ENCODE measurements around the gene MTG1. TPM values are rescaled to one million over a fixed set of nuclear protein-coding genes. Genes with fewer than 3 reads are reported as not detected.
"Not testable (repeated sequence)": the region's sequence is repeated elsewhere in the genome, so short reads cannot be mapped to it uniquely, and the experiment has no call there.

MTG1 gene
- total RNA-seq, 1 donor from 2014 or later = 90.5 TPM

GRCh38 chr10:133431888-133432613, 38.1 kb downstream of the MTG1 start:
- not testable (repeated sequence) for DNase-seq (ENCODE audit: low spot score in 2 of 2, unreplicated experiment in 2 of 2); H3K27ac Mint-ChIP-seq; H3K4me3 Mint-ChIP-seq; H3K4me1 Mint-ChIP-seq; H3K27me3 Mint-ChIP-seq (ENCODE audit: low read depth); H3K36me3 Mint-ChIP-seq
- peaks cover 20% of the 10 kb centered on the region for H3K9me3 Mint-ChIP-seq

DNA sequence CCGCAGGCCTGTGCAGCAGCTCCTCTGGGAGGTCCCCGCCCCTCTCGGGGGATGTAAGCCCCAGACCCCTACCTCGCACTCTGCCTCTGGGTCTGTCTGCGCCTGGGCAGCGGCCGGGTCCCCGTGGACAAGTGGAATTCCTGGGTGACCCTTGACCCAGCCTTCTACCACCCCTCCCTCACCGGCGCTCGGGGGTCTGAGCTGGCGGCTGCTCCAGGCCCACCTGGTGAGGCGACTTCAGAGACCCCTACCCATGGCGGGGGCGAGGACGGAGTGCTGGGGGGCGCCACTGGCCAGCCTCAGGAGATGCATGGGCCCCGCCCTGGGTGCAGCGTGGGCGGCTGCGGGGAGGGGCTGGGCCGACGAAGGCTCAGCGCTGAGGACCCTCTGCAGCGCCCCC, 38.8 kb downstream of the MTG1 start:
- not testable (repeated sequence) for H3K4me1 Mint-ChIP-seq; H3K27me3 Mint-ChIP-seq (ENCODE audit: low read depth); H3K36me3 Mint-ChIP-seq; DNase-seq (ENCODE audit: low spot score in 2 of 2, unreplicated experiment in 2 of 2); H3K27ac Mint-ChIP-seq; H3K4me3 Mint-ChIP-seq
- H3K9me3 Mint-ChIP-seq = peaks cover 25% of the 10 kb centered on the region

DNA sequence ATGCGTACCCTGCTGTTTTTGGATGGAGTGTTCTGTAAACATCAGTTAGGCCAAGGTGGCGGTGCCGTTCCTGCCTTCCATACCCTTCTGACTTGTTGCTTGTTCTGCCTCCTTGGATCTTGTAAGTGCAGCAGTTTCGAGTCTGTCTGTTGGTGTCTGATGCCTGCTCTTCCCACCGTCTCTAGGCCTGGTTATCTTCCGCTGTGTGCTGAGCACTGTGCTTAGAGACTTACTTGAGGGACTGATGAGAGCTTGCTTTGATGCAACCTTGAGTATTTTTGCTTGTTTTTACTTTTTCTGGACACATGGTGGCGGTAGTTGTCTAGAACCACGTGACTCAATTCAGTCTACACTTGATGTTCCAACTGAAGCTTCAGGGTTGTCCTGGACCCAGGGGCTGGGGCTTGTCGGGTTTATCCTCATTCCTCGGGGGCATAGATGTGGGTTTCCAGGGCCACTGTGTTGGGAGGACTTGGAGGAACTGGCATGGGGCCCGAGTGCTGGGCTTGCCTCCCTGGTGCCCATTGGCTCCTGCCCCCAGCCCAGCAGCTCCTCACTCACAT, 44.8 kb downstream of the MTG1 start:
- DNase-seq (ENCODE audit: low spot score in 2 of 2, unreplicated experiment in 2 of 2) = no peak
- no peak overlapping the region for H3K27ac Mint-ChIP-seq
- TF ChIP-seq, protein P1, sequence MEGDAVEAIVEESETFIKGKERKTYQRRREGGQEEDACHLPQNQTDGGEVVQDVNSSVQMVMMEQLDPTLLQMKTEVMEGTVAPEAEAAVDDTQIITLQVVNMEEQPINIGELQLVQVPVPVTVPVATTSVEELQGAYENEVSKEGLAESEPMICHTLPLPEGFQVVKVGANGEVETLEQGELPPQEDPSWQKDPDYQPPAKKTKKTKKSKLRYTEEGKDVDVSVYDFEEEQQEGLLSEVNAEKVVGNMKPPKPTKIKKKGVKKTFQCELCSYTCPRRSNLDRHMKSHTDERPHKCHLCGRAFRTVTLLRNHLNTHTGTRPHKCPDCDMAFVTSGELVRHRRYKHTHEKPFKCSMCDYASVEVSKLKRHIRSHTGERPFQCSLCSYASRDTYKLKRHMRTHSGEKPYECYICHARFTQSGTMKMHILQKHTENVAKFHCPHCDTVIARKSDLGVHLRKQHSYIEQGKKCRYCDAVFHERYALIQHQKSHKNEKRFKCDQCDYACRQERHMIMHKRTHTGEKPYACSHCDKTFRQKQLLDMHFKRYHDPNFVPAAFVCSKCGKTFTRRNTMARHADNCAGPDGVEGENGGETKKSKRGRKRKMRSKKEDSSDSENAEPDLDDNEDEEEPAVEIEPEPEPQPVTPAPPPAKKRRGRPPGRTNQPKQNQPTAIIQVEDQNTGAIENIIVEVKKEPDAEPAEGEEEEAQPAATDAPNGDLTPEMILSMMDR (IDR thresholded peaks at IDR 0.05; ENCODE audit: unreplicated experiment) = no peak
- H3K27me3 Mint-ChIP-seq (ENCODE audit: low read depth) = no peaks in the 10 kb centered on the region
- no peaks in the 10 kb centered on the region for H3K4me1 Mint-ChIP-seq
- peaks cover 12% of the 10 kb centered on the region for H3K36me3 Mint-ChIP-seq
- H3K4me3 Mint-ChIP-seq = no peak overlapping the region
- H3K9me3 Mint-ChIP-seq = peaks cover 40% of the 10 kb centered on the region

DNA sequence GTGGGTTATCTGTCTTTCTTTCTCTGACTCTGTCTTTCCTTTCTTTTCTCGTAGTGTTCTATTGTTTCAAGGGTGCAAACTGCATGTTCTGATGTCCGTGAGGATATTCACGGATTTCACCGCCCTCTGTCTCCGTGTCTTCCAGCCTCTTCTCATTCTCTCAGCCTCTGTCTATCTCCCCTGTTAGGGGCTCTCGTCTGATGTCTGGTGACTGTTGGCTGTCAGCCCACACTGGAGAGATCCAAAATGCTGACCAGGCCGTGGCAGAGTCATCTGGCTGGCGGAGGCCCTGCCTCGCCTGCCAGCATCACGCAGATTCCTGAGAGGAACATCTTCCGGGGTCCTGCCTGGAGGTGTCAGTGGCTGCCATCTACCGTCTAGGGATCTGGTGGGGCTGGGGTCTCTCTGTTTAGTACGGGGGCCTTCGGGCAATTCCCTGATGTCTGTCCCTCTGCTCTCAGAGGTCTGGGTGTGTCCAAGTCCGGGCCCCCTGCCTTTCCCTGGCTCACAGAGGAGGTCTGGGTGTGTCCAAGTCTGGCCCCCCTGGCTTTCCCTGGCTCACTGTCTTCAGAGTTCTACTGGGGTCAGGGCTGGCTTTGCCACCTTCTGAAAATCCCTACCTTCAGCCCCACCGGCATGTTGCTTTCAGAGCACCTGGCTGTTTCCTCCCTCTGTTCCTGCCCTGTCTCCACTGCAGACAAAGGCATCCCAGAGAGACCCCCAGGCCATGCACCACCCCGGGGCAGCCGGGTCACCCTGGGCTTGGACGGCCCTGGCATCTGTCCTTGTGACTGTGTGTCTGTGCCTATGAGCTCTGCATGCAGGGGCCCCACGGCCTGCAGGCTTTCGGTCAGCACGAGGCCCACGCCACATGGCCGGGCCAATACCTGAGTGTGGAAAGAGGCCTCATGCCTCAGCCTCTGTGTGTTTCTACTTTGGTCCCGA, 45.8 kb downstream of the MTG1 start:
- DNase-seq (ENCODE audit: low spot score in 2 of 2, unreplicated experiment in 2 of 2) = no peak
- TF ChIP-seq, protein P1 (IDR thresholded peaks at IDR 0.05; ENCODE audit: unreplicated experiment) = no peak
- Mint-ChIP-seq H3K27ac (no peak overlapping the region), H3K4me3 (no peak overlapping the region), H3K4me1 (no peaks in the 10 kb centered on the region), H3K9me3 (peaks cover 40% of the 10 kb centered on the region), H3K36me3 (peaks cover 12% of the 10 kb centered on the region), H3K27me3 (ENCODE audit: low read depth) (no peaks in the 10 kb centered on the region)

DNA sequence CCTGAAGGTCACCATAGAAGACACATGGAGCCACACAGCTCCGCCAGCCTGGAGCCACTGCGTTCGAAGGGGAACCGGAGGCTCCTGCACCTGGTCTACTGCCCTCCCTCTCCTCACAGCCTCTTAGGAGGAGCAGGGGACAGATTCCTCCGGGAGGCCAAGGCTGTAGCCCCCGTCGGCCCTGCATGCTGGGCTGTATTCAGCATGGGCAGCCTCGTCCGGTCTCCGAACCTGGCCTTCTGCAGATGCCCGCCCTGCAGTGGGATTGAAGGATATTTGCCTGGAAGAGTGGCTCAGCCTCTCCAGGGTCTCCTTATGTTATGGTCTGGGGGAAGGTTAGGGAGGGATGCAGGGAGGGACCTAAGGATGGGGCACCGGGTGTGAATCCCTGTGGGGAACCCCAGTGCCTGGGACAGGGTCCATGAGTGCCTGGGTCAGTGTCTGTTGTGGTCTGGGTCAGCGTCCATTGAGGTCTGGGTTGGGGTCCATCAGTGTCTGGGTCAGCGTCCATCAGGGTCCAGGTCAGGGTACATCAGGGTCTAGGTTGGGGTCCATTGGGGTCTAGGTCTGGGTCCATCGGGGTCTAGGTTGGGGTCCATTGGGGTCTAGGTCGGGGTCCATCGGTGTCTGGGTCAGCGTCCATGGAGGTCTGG, 46.8 kb downstream of the MTG1 start:
- TF ChIP-seq, protein P1 (IDR thresholded peaks at IDR 0.05; ENCODE audit: unreplicated experiment) = no peak
- Mint-ChIP-seq H3K4me3 (no peak overlapping the region), H3K27me3 (ENCODE audit: low read depth) (no peaks in the 10 kb centered on the region), H3K9me3 (peaks cover 42% of the 10 kb centered on the region), H3K36me3 (peaks cover 16% of the 10 kb centered on the region), H3K4me1 (no peaks in the 10 kb centered on the region), H3K27ac (no peak overlapping the region)
- no peak for DNase-seq (ENCODE audit: low spot score in 2 of 2, unreplicated experiment in 2 of 2)

DNA sequence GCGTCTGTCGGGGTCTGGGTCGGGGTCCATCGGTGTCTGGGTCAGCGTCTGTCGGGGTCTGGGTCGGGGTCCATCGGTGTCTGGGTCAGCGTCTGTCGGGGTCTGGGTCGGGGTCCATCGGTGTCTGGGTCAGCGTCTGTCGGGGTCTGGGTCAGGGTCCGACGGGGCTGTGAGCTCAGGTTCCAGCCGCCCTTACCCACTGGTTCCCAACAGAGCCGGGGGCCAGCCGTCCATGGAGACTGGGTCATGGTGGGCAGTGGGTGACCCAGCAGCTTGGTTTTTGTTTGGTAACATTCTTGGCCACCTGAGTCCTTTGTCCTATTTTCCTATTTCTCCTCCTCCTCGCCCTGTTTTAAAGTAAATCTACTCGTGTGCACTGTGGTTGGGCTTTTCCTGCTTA, 47.4 kb downstream of the MTG1 start:
- DNase-seq (ENCODE audit: low spot score in 2 of 2, unreplicated experiment in 2 of 2); H3K27ac Mint-ChIP-seq; H3K27me3 Mint-ChIP-seq (ENCODE audit: low read depth); H3K4me1 Mint-ChIP-seq; H3K4me3 Mint-ChIP-seq: not testable (repeated sequence)
- H3K36me3 Mint-ChIP-seq = peaks cover 16% of the 10 kb centered on the region
- peaks cover 41% of the 10 kb centered on the region for H3K9me3 Mint-ChIP-seq
